Prostate gland (tissue), 2 donors: ENCODE results near the gene HMX1. TPM values are rescaled to one million over a fixed set of nuclear protein-coding genes. Genes with fewer than 3 reads are reported as not detected.

ENCODE experiments used
- DNase-seq: peaks from one replicate; pipeline ENCODE4 v3.0.0-alpha.2; 2019; ENCODE audit warnings: low spot score
- H3K27ac ChIP-seq, 2 donors: fragments of 200-600 bp; sonication (generic); 2 replicates each; pipeline ENCODE4 v1.5.1; 2017 to 2019
- H3K27me3 ChIP-seq: fragments of 200-600 bp; sonication (generic); replicated peaks from 2 replicates; pipeline ENCODE4 v1.5.1; 2019; ENCODE audit not compliant: insufficient read depth
- H3K36me3 ChIP-seq, 2 donors: fragments of 200-600 bp; sonication (generic); 1 replicate in 1 of 2; 2 replicates in 1 of 2; pipeline versions ENCODE4 v1.5.1 to v1.8.1; 2017 to 2019
- H3K4me1 ChIP-seq: fragments of 200-600 bp; sonication (generic); replicated peaks from 2 replicates; pipeline ENCODE4 v1.5.1; 2019
- H3K4me3 ChIP-seq, 2 donors: fragments of 200-600 bp; sonication (generic); 2 replicates each; pipeline ENCODE4 v1.5.1; 2017 to 2019
- H3K9me3 ChIP-seq: fragments of 200-600 bp; sonication (generic); 2 replicates; pipeline ENCODE4 v1.5.1; 2017
- POLR2A ChIP-seq: fragments of 450-650 bp; IDR thresholded peaks from one replicate; pipeline ENCODE4 v1.6.1; 2016; ENCODE audit warnings: antibody characterized with exemption, mild to moderate bottlenecking
- POLR2AphosphoS5 ChIP-seq: sonication (generic); formaldehyde crosslinking; IDR thresholded peaks from one replicate; pipeline ENCODE4 v1.6.1; 2017; ENCODE audit warnings: antibody characterized with exemption
- whole genome bisulfite sequencing: methylation state at CpG from one replicate; pipeline ENCODE4 v1.1.5; 2018; 5-methylcytosine and 5-hydroxymethylcytosine counted together
- intact Hi-C: fragments of 100-400 bp; cut with DNase I; formaldehyde crosslinking; loops from one replicate; pipeline ENCODE4 v1.14.2; 2022
- total RNA-seq, 2 donors: library from RNA; depleted of rRNA; stranded (reverse); fragments of >200 nt; gene quantifications; one replicate each; pipeline ENCODE4 v1.1.0, GENCODE V29; 2016
- TF ChIP-seq, protein P1 (sequence below), 4 experiments: fragments of 200-600 bp in 2 of 4; fragments of 450-650 bp in 2 of 4; sonication (generic) in 2 of 4; IDR thresholded peaks; 1 replicate in 3 of 4; 2 replicates in 1 of 4; pipeline ENCODE4 v1.5.1; 2016 to 2019; ENCODE audit warnings: antibody characterized with exemption in 4 of 4, mild to moderate bottlenecking in 2 of 4, moderate library complexity in 2 of 4

HMX1 gene
- total RNA-seq, 2 donors from 2014 or later = 5.3 TPM; not detected in 1

GRCh38 chr4:8819473-8820177, 52.0 kb downstream of the HMX1 start:
- Histone ChIP-seq H3K36me3 (no peaks in the 10 kb centered on the region), H3K27ac (no peak overlapping the region), H3K4me1 (no peaks in the 10 kb centered on the region), H3K27me3 (peaks cover 4% of the 10 kb centered on the region), H3K4me3 (no peak overlapping the region), H3K9me3 (no peaks in the 10 kb centered on the region)
- intact Hi-C loops = no loop called here
- no peak for TF ChIP-seq POLR2AphosphoS5
- TF ChIP-seq POLR2A = no peak
- TF ChIP-seq, protein P1, sequence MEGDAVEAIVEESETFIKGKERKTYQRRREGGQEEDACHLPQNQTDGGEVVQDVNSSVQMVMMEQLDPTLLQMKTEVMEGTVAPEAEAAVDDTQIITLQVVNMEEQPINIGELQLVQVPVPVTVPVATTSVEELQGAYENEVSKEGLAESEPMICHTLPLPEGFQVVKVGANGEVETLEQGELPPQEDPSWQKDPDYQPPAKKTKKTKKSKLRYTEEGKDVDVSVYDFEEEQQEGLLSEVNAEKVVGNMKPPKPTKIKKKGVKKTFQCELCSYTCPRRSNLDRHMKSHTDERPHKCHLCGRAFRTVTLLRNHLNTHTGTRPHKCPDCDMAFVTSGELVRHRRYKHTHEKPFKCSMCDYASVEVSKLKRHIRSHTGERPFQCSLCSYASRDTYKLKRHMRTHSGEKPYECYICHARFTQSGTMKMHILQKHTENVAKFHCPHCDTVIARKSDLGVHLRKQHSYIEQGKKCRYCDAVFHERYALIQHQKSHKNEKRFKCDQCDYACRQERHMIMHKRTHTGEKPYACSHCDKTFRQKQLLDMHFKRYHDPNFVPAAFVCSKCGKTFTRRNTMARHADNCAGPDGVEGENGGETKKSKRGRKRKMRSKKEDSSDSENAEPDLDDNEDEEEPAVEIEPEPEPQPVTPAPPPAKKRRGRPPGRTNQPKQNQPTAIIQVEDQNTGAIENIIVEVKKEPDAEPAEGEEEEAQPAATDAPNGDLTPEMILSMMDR (IDR thresholded peaks at IDR 0.05) = no peak
- DNase-seq = no peak
- 63% methylated on average over 19 of the region's 19 CpGs for WGBS

GRCh38 chr4:8819019-8819418, 52.6 kb downstream of the HMX1 start:
- H3K4me1 ChIP-seq = no peaks in the 10 kb centered on the region
- H3K36me3 ChIP-seq = no peaks in the 10 kb centered on the region
- no peak overlapping the region for H3K4me3 ChIP-seq
- TF ChIP-seq POLR2A = no peak
- TF ChIP-seq, protein P1 (IDR thresholded peaks at IDR 0.05) = no peak
- TF ChIP-seq POLR2AphosphoS5 = no peak
- peaks cover 4% of the 10 kb centered on the region for H3K27me3 ChIP-seq
- no peaks in the 10 kb centered on the region for H3K9me3 ChIP-seq
- no peak overlapping the region for H3K27ac ChIP-seq
- no peak for DNase-seq
- intact Hi-C loops = no loop called here
- WGBS = 84% methylated on average over 8 of the region's 8 CpGs

DNA sequence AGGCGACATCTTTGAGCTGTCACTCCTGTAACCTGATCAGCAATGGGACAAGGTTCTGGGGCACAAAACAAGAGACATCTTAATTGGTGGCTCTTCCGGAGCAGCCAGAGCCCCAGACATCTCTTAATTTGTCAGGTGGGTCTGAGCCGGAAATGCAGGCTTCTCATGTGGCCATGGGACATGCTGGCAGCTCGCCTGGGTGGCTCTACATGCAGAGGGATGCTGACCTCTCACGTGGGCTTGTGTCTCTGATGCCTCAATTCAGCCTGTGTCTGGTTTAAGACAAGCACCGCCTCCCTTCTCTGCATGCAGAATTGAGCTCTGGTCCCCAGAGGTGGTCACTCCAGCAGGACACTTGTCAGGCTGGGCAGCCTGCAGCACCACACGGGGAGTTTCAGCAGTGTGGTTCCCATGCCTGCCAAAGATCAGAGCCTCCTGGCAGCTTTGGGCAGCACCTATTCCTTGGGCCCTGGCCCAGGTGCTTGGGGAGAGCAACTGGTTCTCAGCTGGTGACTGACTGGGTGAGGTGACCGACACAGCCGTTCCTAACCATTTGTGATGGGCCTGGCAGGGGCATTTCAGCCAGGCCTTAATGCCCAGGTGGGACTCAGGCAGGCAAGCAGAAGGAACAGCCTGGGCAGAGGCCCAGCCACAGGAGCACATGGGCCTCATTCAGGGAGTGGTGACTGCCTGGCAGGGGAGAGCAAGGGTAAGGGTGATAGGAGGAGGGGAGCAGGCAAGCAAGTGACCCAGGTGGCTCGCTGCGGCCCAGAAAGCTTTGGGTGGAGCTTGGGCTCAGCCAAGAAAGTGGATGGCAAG, 53.4 kb downstream of the HMX1 start:
- 58% methylated on average over 11 of the region's 11 CpGs for WGBS
- H3K27me3 ChIP-seq = peaks cover 4% of the 10 kb centered on the region
- no peaks in the 10 kb centered on the region for H3K9me3 ChIP-seq

DNA sequence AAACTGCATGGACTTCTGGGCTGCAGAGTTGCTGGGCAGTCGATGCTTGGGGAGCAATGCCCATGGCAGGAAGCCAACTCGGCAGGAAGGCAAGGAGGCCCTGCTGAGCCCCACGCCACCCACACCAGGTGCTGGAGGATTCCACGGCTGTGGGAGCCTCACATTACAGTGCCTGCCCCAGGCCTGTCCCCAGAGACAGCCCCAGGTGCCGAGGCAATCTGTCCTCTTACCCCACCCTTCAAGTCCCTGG, 53.9 kb downstream of the HMX1 start:
- Histone ChIP-seq H3K9me3 (no peaks in the 10 kb centered on the region), H3K36me3 (no peaks in the 10 kb centered on the region), H3K27ac (no peak overlapping the region), H3K27me3 (peaks cover 4% of the 10 kb centered on the region), H3K4me3 (no peak overlapping the region), H3K4me1 (no peaks in the 10 kb centered on the region)
- no peak for DNase-seq
- 33% methylated on average over 5 of the region's 5 CpGs for WGBS
- TF ChIP-seq POLR2A (no peak), POLR2AphosphoS5 (no peak)
- TF ChIP-seq, protein P1 (IDR thresholded peaks at IDR 0.05) = no peak
- intact Hi-C loops = no loop called here

More for the DNA sequence above, 53.4 kb downstream of the HMX1 start:
- intact Hi-C loops = no loop called here
- no peak overlapping the region for H3K27ac ChIP-seq
- H3K4me1 ChIP-seq = no peaks in the 10 kb centered on the region
- TF ChIP-seq POLR2A = no peak
- no peak for TF ChIP-seq POLR2AphosphoS5
- TF ChIP-seq, protein P1 (IDR thresholded peaks at IDR 0.05) = no peak
- H3K36me3 ChIP-seq = no peaks in the 10 kb centered on the region
- no peak overlapping the region for H3K4me3 ChIP-seq
- DNase-seq = no peak
